SK-N-SH treated with all-trans-retinoic acid at 6 μM for 48 hours (cell line): ENCODE measurements around the gene AGAP1.

Experiments used
- ATAC-seq: fragments of 200-7000 bp; cut with Tn5 transposase; 3 replicates; pipeline ENCODE4 v1.9.1; 2020; ENCODE audit warnings: mild to moderate bottlenecking, moderate library complexity
- BACH2 ChIP-seq: fragments of 250-450 bp; sonication (Bioruptor Pico); IDR thresholded peaks from 2 replicates; pipeline ENCODE4 v1.9.0; 2021; ENCODE audit warnings: mild to moderate bottlenecking, borderline replicate concordance
- CREB5 ChIP-seq: fragments of 250-450 bp; sonication (Bioruptor Pico); IDR thresholded peaks from 2 replicates; pipeline ENCODE4 v1.5.1; 2020; ENCODE audit warnings: low read depth, mild to moderate bottlenecking, moderate library complexity
- GLIS3 ChIP-seq: fragments of 250-450 bp; sonication (Bioruptor Pico); IDR thresholded peaks from 2 replicates; pipeline ENCODE4 v1.5.0; 2020; ENCODE audit warnings: mild to moderate bottlenecking, moderate library complexity
- ISL1 ChIP-seq: fragments of 250-450 bp; sonication (Bioruptor Pico); IDR thresholded peaks from 2 replicates; pipeline ENCODE4 v2.1.2; 2022; ENCODE audit warnings: mild to moderate bottlenecking, moderate library complexity
- OSR1 ChIP-seq: fragments of 250-450 bp; sonication (Bioruptor Pico); IDR thresholded peaks from 2 replicates; pipeline ENCODE4 v1.8.0; 2022; ENCODE audit warnings: moderate library complexity, mild to moderate bottlenecking, inconsistent platforms
- PATZ1 ChIP-seq: fragments of 250-450 bp; sonication (Bioruptor Pico); IDR thresholded peaks from 2 replicates; pipeline ENCODE4 v1.8.0; 2020; ENCODE audit warnings: mild to moderate bottlenecking, moderate library complexity, borderline replicate concordance
- POU6F1 ChIP-seq: fragments of 250-450 bp; sonication (Bioruptor Pico); IDR thresholded peaks from 2 replicates; pipeline ENCODE4 v1.8.0; 2021; ENCODE audit warnings: low read depth, mild to moderate bottlenecking, moderate library complexity, borderline replicate concordance
- PPARA ChIP-seq: fragments of 250-450 bp; sonication (Bioruptor Pico); IDR thresholded peaks from 2 replicates; pipeline ENCODE4 v1.5.0; 2020; ENCODE audit warnings: mild to moderate bottlenecking, borderline replicate concordance
- RARB ChIP-seq: fragments of 250-450 bp; sonication (Bioruptor Pico); IDR thresholded peaks from 2 replicates; pipeline ENCODE4 v1.8.0; 2021; ENCODE audit warnings: mild to moderate bottlenecking, moderate library complexity
- SNAI2 ChIP-seq: fragments of 250-450 bp; sonication (Bioruptor Pico); IDR thresholded peaks from 2 replicates; pipeline ENCODE4 v1.5.0; 2020; ENCODE audit warnings: mild to moderate bottlenecking, moderate library complexity
- TCF4 ChIP-seq: fragments of 250-450 bp; sonication (Bioruptor Pico); IDR thresholded peaks from 2 replicates; pipeline ENCODE4 v1.8.0; 2021; ENCODE audit warnings: mild to moderate bottlenecking, moderate library complexity, borderline replicate concordance
- ZC3H10 ChIP-seq: fragments of 250-450 bp; sonication (Bioruptor Pico); IDR thresholded peaks from 2 replicates; pipeline ENCODE4 v1.5.1; 2021; ENCODE audit warnings: mild to moderate bottlenecking, moderate library complexity
- ZFP3 ChIP-seq: fragments of 250-450 bp; sonication (Bioruptor Pico); IDR thresholded peaks from 2 replicates; pipeline ENCODE4 v1.5.0; 2020; ENCODE audit warnings: mild to moderate bottlenecking, moderate library complexity
- ZFP30 ChIP-seq: fragments of 450-650 bp; formaldehyde crosslinking; IDR thresholded peaks from 2 replicates; pipeline ENCODE4 v1.5.0; 2022; ENCODE audit warnings: mild to moderate bottlenecking, moderate library complexity
- ZNF70 ChIP-seq: fragments of 450-650 bp; formaldehyde crosslinking; IDR thresholded peaks from 2 replicates; pipeline ENCODE4 v1.5.0; 2020; ENCODE audit warnings: mild to moderate bottlenecking, moderate library complexity
- ZNF8 ChIP-seq: fragments of 450-650 bp; formaldehyde crosslinking; IDR thresholded peaks from 2 replicates; pipeline ENCODE4 v1.5.0; 2020; ENCODE audit warnings: mild to moderate bottlenecking, moderate library complexity

The AGAP1 gene

GRCh38 chr2:235526166-235526565, 32.3 kb downstream of the AGAP1 start:
- no peak for ATAC-seq
- TF ChIP-seq ZC3H10 (CRISPR knock-in tag) (no peak), ISL1 (CRISPR knock-in tag) (no peak), RARB (CRISPR knock-in tag) (no peak), BACH2 (no peak), GLIS3 (CRISPR knock-in tag) (no peak), SNAI2 (CRISPR knock-in tag) (no peak), OSR1 (no peak), ZFP3 (CRISPR knock-in tag) (no peak), PATZ1 (CRISPR knock-in tag) (no peak), CREB5 (no peak)

- TF ChIP-seq RARB (CRISPR knock-in tag) (no peak), ZNF70 (CRISPR knock-in tag) (no peak), ZFP30 (CRISPR knock-in tag) (no peak), TCF4 (CRISPR knock-in tag) (no peak)
- ATAC-seq: no peak; the same call in 2 of the 3 replicates
Observed at GRCh38 chr2:235527806-235528469, 34.1 kb downstream of the AGAP1 start.

GRCh38 chr2:235529621-235530020, 35.8 kb downstream of the AGAP1 start:
- TF ChIP-seq POU6F1 (CRISPR knock-in tag) (no peak), ZFP3 (CRISPR knock-in tag) (no peak), GLIS3 (CRISPR knock-in tag) (no peak)
- no peak for ATAC-seq

- no peak for ATAC-seq
- TF ChIP-seq RARB (CRISPR knock-in tag): no peak
- no peak for TF ChIP-seq ZNF8 (CRISPR knock-in tag)
Observed at GRCh38 chr2:235530735-235531134, 36.9 kb downstream of the AGAP1 start.

GRCh38 chr2:235532307-235532706, 38.5 kb downstream of the AGAP1 start:
- no peak for ATAC-seq
- TF ChIP-seq PPARA (CRISPR knock-in tag) (no peak), ZFP3 (CRISPR knock-in tag) (no peak), RARB (CRISPR knock-in tag) (no peak), PATZ1 (CRISPR knock-in tag) (no peak), OSR1 (no peak)

- TF ChIP-seq ZFP30 (CRISPR knock-in tag) (peak; percentile 65), GLIS3 (CRISPR knock-in tag) (no peak)
- ATAC-seq: no peak
Observed at GRCh38 chr2:235533198-235533597, 39.4 kb downstream of the AGAP1 start.
